Ovary (tissue), 3 donors: ENCODE results near the gene SMARCD2.

Source experiments
- EP300 ChIP-seq: sonication (generic); formaldehyde crosslinking; IDR thresholded peaks from one replicate; pipeline ENCODE4 v1.6.1; 2017; ENCODE audit warnings: antibody characterized with exemption
- TF ChIP-seq, protein P1 (sequence below), 3 donors: fragments of 450-650 bp in 2 of 3; fragments of 200-600 bp in 1 of 3; IDR thresholded peaks; one replicate each; pipeline versions ENCODE4 v1.5.1 to v1.8.0; 2016 to 2022; ENCODE audit warnings: antibody characterized with exemption in 3 of 3, mild to moderate bottlenecking in 1 of 3
- donor health status: DM: no; HTN: no; CAD: no.

DNA sequence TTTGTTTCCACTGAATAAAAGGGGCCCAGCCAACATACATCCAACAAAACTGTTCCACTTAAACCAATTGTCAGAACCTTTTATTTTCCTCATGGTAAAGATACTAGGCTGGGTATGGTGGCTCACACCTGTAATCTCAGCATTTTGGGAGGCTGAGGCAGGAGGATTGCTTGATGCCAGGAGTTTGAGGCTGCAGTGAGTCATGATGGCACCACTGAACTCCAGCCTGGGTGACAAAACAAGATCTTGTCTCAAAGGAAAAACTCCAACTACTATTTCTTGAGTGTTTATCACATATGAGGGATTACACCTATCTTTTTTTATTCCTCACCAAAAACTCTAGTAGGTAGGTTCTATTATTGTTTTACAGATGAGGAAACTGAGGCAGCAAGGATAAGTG is 19.9 kb downstream of the SMARCD2 start:
- TF ChIP-seq EP300 = no peak
- TF ChIP-seq, protein P1, sequence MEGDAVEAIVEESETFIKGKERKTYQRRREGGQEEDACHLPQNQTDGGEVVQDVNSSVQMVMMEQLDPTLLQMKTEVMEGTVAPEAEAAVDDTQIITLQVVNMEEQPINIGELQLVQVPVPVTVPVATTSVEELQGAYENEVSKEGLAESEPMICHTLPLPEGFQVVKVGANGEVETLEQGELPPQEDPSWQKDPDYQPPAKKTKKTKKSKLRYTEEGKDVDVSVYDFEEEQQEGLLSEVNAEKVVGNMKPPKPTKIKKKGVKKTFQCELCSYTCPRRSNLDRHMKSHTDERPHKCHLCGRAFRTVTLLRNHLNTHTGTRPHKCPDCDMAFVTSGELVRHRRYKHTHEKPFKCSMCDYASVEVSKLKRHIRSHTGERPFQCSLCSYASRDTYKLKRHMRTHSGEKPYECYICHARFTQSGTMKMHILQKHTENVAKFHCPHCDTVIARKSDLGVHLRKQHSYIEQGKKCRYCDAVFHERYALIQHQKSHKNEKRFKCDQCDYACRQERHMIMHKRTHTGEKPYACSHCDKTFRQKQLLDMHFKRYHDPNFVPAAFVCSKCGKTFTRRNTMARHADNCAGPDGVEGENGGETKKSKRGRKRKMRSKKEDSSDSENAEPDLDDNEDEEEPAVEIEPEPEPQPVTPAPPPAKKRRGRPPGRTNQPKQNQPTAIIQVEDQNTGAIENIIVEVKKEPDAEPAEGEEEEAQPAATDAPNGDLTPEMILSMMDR (IDR thresholded peaks at IDR 0.05) = no peak
